SK-N-MC (cell line): ENCODE data around the gene MACROD2.

Source experiments
- DNase-seq: peaks from one replicate; pipeline ENCODE4 v3.0.0-alpha.2; 2011; ENCODE audit warnings: low read depth, low spot score
- H3K27ac ChIP-seq: fragments of 200-600 bp; sonication (generic); 2 replicates; pipeline ENCODE4 v1.5.1; 2016; ENCODE audit warnings: mixed run types
- H3K36me3 ChIP-seq: fragments of 200-600 bp; sonication (generic); 2 replicates; pipeline ENCODE4 v1.6.1; 2017; ENCODE audit warnings: antibody characterized with exemption, low read length, mixed read lengths; ENCODE audit not compliant: insufficient read depth
- H3K4me3 ChIP-seq: fragments of 200-600 bp; sonication (generic); 2 replicates; pipeline ENCODE4 v1.5.1; 2016
- H3K9ac ChIP-seq: fragments of 200-600 bp; sonication (generic); 2 replicates; pipeline ENCODE4 v1.8.0; 2017; ENCODE audit warnings: mixed run types, mixed read lengths; ENCODE audit not compliant: insufficient read length
- H3K9me3 ChIP-seq: fragments of 200-600 bp; sonication (generic); 2 replicates; pipeline ENCODE4 v1.6.1; 2017; ENCODE audit warnings: low read depth, mild to moderate bottlenecking, antibody characterized with exemption, low read length, moderate library complexity, mixed read lengths
- EZH2 ChIP-seq: fragments of 200-600 bp; sonication (generic); IDR thresholded peaks from one replicate; pipeline ENCODE4 v1.6.1; 2017; ENCODE audit warnings: antibody characterized with exemption
- FOXP2 ChIP-seq: optimal IDR thresholded peaks from 2 replicates; pipeline ENCODE3; 2011; ENCODE audit warnings: mild to moderate bottlenecking, moderate library complexity; ENCODE audit not compliant: insufficient read depth; ENCODE audit errors: extremely low read length, control extremely low read depth
- POLR2AphosphoS5 ChIP-seq: IDR thresholded peaks from 2 replicates; pipeline ENCODE4 v1.6.1; 2012; ENCODE audit warnings: mild to moderate bottlenecking, low read depth, low read length, borderline replicate concordance

The MACROD2 gene

GRCh38 chr20:14778096-14778495 lies 782.8 kb downstream of the MACROD2 start:
- no peak for DNase-seq
- TF ChIP-seq FOXP2, result no peak
- TF ChIP-seq EZH2, result no peak
- TF ChIP-seq POLR2AphosphoS5, result no peak

GRCh38 chr20:14778875-14779274 lies 783.6 kb downstream of the MACROD2 start:
- TF ChIP-seq FOXP2 (no peak), EZH2 (no peak), POLR2AphosphoS5 (no peak)
- no peak overlapping the region for H3K9ac ChIP-seq
- H3K27ac ChIP-seq, result no peak overlapping the region
- no peaks in the 10 kb centered on the region for H3K9me3 ChIP-seq
- no peaks in the 10 kb centered on the region for H3K36me3 ChIP-seq
- no peak overlapping the region for H3K4me3 ChIP-seq
- no peak for DNase-seq

More at GRCh38 chr20:14778096-14778495, 782.8 kb downstream of the MACROD2 start:
- H3K4me3 ChIP-seq, result no peak overlapping the region
- no peak overlapping the region for H3K9ac ChIP-seq
- H3K36me3 ChIP-seq, result no peaks in the 10 kb centered on the region
- no peak overlapping the region for H3K27ac ChIP-seq
- H3K9me3 ChIP-seq, result no peaks in the 10 kb centered on the region

GRCh38 chr20:14780508-14780907 lies 785.2 kb downstream of the MACROD2 start:
- no peak for DNase-seq
- no peak for TF ChIP-seq EZH2
- no peak for TF ChIP-seq FOXP2
- TF ChIP-seq POLR2AphosphoS5, result no peak

DNA sequence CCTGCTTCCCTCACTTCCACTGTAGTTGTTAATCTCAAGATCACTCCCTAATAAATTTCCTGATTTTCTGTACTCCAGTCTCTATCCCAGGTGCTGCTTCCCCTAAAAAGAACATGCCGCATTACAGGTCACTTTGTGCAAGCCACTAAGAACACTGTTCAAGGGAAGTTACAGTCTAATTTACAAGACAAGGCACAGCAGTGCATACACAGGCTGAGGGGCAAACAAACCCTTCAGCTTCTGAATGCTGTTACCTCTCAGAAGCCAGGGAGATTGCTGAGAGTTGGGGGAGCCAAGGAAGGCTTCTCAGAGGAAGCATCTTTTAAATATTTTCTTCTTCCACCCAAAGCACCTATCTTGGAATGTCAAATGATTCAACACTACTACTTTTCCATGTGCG lies 787.4 kb downstream of the MACROD2 start:
- H3K4me3 ChIP-seq, result no peak overlapping the region
- no peak overlapping the region for H3K27ac ChIP-seq
- no peak for DNase-seq
- H3K9ac ChIP-seq, result no peak overlapping the region
- no peaks in the 10 kb centered on the region for H3K9me3 ChIP-seq
- no peak for TF ChIP-seq FOXP2
- TF ChIP-seq EZH2, result no peak
- TF ChIP-seq POLR2AphosphoS5, result no peak
- no peaks in the 10 kb centered on the region for H3K36me3 ChIP-seq

More at GRCh38 chr20:14780508-14780907, 785.2 kb downstream of the MACROD2 start:
- Histone ChIP-seq H3K9ac (no peak overlapping the region), H3K27ac (no peak overlapping the region), H3K4me3 (no peak overlapping the region), H3K9me3 (no peaks in the 10 kb centered on the region), H3K36me3 (no peaks in the 10 kb centered on the region)

- TF ChIP-seq EZH2, result no peak
- no peak for TF ChIP-seq POLR2AphosphoS5
- TF ChIP-seq FOXP2, result no peak
- Histone ChIP-seq H3K4me3 (no peak overlapping the region), H3K9me3 (no peaks in the 10 kb centered on the region), H3K9ac (no peak overlapping the region), H3K36me3 (no peaks in the 10 kb centered on the region), H3K27ac (no peak overlapping the region)
- DNase-seq, result no peak
These were observed 788.5 kb downstream of the MACROD2 start for GRCh38 chr20:14783766-14784165.

GRCh38 chr20:14785065-14785743 lies 789.9 kb downstream of the MACROD2 start:
- no peaks in the 10 kb centered on the region for H3K36me3 ChIP-seq
- H3K9ac ChIP-seq, result no peak overlapping the region
- TF ChIP-seq POLR2AphosphoS5 (no peak), EZH2 (no peak), FOXP2 (no peak)
- no peaks in the 10 kb centered on the region for H3K9me3 ChIP-seq
- DNase-seq, result no peak
- H3K27ac ChIP-seq, result no peak overlapping the region
- no peak overlapping the region for H3K4me3 ChIP-seq

DNA sequence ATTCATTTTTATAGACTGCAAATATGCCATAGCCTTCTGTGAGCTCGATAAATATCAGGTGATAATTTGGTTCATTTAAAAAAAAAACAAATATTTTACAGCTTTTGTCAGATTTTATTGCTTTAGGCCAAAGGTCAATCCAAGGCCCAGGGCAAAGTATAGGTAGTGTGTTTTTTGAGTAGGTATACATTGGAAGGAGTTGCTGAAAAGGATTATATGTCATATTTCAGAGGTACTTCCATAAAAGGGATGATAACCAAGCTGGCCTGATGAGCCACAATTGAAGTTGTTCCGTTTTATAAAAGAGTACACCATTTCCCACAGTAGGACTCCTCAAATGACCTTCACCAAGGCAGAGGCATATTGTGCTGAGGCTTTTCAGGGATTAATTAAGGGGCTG lies 794.9 kb downstream of the MACROD2 start:
- no peak for DNase-seq
- Histone ChIP-seq H3K9me3 (no peaks in the 10 kb centered on the region), H3K4me3 (no peak overlapping the region; the same call in 1 of the 2 replicates), H3K27ac (no peak overlapping the region), H3K9ac (no peak overlapping the region), H3K36me3 (no peaks in the 10 kb centered on the region)
- no peak for TF ChIP-seq EZH2
- TF ChIP-seq FOXP2, result no peak
- no peak for TF ChIP-seq POLR2AphosphoS5

GRCh38 chr20:14790771-14791620 lies 795.7 kb downstream of the MACROD2 start:
- TF ChIP-seq FOXP2, result no peak
- TF ChIP-seq POLR2AphosphoS5, result no peak
- no peak for TF ChIP-seq EZH2
- H3K9ac ChIP-seq, result peak overlapping the region; percentile 45
- peak overlapping the region; percentile 72 for H3K27ac ChIP-seq
- H3K36me3 ChIP-seq, result no peaks in the 10 kb centered on the region
- no peaks in the 10 kb centered on the region for H3K9me3 ChIP-seq
- H3K4me3 ChIP-seq, result peak overlapping the region; percentile 63
- peak; percentile 48 for DNase-seq
